HCT116 (cell line): Measurements from ENCODE around the gene HMCN1. TPM values are rescaled to one million over a fixed set of nuclear protein-coding genes. Genes with fewer than 3 reads are reported as not detected.

Source experiments
- ATAC-seq: fragments of 200-7000 bp; cut with Tn5 transposase; 2 replicates; pipeline ENCODE4 v1.9.1; 2020; ENCODE audit warnings: mild to moderate bottlenecking, moderate library complexity
- BruUV-seq: library from RNA; stranded (reverse); fragments of 400-500 nt; replicated peaks from 2 replicates; lab custom pipeline; 2021; lab: Mats Ljungman, UMichigan
- CTCF ChIA-PET: fragments of 300-600 bp; sonication (Branson Sonifier 250); formaldehyde crosslinking; loops from one replicate; lab custom pipeline; 2021; ENCODE audit warnings: antibody characterized with exemption; lab: Charles Lee
- POLR2A ChIA-PET: fragments of 300-600, 350-600 bp; sonication (Branson Sonifier 250); formaldehyde crosslinking; loops from one replicate; lab custom pipeline; 2021; ENCODE audit warnings: antibody characterized with exemption; lab: Charles Lee
- RAD21 ChIA-PET, 2 experiments: fragments of 300-600 bp; sonication (Branson Sonifier 250); formaldehyde crosslinking; loops; one replicate each; lab custom pipeline; 2023; ENCODE audit warnings: low total read pairs in 2 of 2; ENCODE audit not compliant: uncharacterized antibody in 2 of 2, unreplicated experiment in 2 of 2, low non-redundant PET in 1 of 2; lab: Charles Lee
- DNase-seq: peaks from one replicate; pipeline ENCODE4 v3.0.0-alpha.2; 2010; ENCODE audit warnings: low read depth, low spot score
- H2AFZ ChIP-seq: fragments of 200-600 bp; shearing (Covaris generic), sonication (generic); 2 replicates; pipeline ENCODE4 v1.6.1; 2017; ENCODE audit warnings: low read depth, mixed run types, mixed read lengths, antibody characterized with exemption, low read length; ENCODE audit not compliant: poor library complexity, severe bottlenecking
- H3K27ac ChIP-seq: 2 replicates; pipeline ENCODE4 v1.5.1; 2012; ENCODE audit warnings: low read depth, low read length
- H3K27me3 ChIP-seq: fragments of 200-600 bp; sonication (generic); 2 replicates; pipeline ENCODE4 v1.6.1; 2016; ENCODE audit warnings: mixed run types, low read length, mixed read lengths; ENCODE audit not compliant: insufficient read depth
- H3K36me3 ChIP-seq, 2 experiments: fragments of 200-500 bp in 1 of 2; fragments of 200-600 bp in 1 of 2; sonication (Bioruptor generic) in 1 of 2; sonication (generic) in 1 of 2; 2 replicates each; pipeline versions ENCODE4 v1.5.1 to v1.6.1; 2014 to 2016; ENCODE audit warnings: low read length in 2 of 2, inconsistent platforms in 1 of 2, mixed read lengths in 1 of 2, mixed run types in 1 of 2; ENCODE audit not compliant: insufficient read depth in 2 of 2, control insufficient read depth in 1 of 2
- H3K4me1 ChIP-seq, 2 experiments: fragments of 200-600 bp in 1 of 2; sonication (generic) in 1 of 2; 2 replicates each; pipeline versions ENCODE4 v1.5.1 to v1.6.1; 2012 to 2017; ENCODE audit warnings: low read length in 2 of 2, inconsistent platforms in 1 of 2, mild to moderate bottlenecking in 1 of 2, mixed read lengths in 1 of 2, mixed run types in 1 of 2, moderate library complexity in 1 of 2; ENCODE audit not compliant: insufficient read depth in 2 of 2, control insufficient read depth in 1 of 2
- H3K4me2 ChIP-seq: fragments of 200-600 bp; sonication (generic); 2 replicates; pipeline ENCODE4 v1.6.1; 2017; ENCODE audit warnings: mixed run types, low read length, mixed read lengths
- H3K4me3 ChIP-seq, 2 experiments: fragments of 200-600 bp in 1 of 2; sonication (generic) in 1 of 2; replicated peaks in 1 of 2; 2 replicates each; pipeline ENCODE4 v1.5.1; 2011 to 2016; ENCODE audit warnings: low read length in 2 of 2, control low read depth in 1 of 2, low read depth in 1 of 2, mild to moderate bottlenecking in 1 of 2, mixed read lengths in 1 of 2, mixed run types in 1 of 2
- H3K79me2 ChIP-seq: fragments of 200-600 bp; sonication (generic); 2 replicates; pipeline ENCODE4 v1.6.1; 2017; ENCODE audit warnings: mild to moderate bottlenecking, mixed run types, low read length, moderate library complexity, mixed read lengths; ENCODE audit not compliant: insufficient read depth
- H3K9ac ChIP-seq: fragments of 200-600 bp; sonication (generic); 2 replicates; pipeline ENCODE4 v1.6.1; 2016; ENCODE audit warnings: low read length, mixed read lengths
- H3K9me2 ChIP-seq: fragments of 200-600 bp; sonication (generic), shearing (Covaris generic); 2 replicates; pipeline ENCODE4 v1.6.1; 2017; ENCODE audit warnings: mixed run types, mild to moderate bottlenecking, moderate library complexity; ENCODE audit not compliant: insufficient read depth
- H3K9me3 ChIP-seq, 2 experiments: fragments of 200-500 bp in 1 of 2; fragments of 200-600 bp in 1 of 2; sonication (Bioruptor generic) in 1 of 2; sonication (generic) in 1 of 2; 2 replicates each; pipeline ENCODE4 v1.6.1; 2014 to 2017; ENCODE audit warnings: low read length in 2 of 2, mixed read lengths in 2 of 2, inconsistent platforms in 1 of 2, low read depth in 1 of 2, mild to moderate bottlenecking in 1 of 2, mixed run types in 1 of 2, moderate library complexity in 1 of 2; ENCODE audit not compliant: control insufficient read depth in 1 of 2, insufficient read depth in 1 of 2
- H4K20me1 ChIP-seq: fragments of 200-600 bp; sonication (generic), shearing (Covaris generic); 2 replicates; pipeline ENCODE4 v1.6.1; 2017; ENCODE audit warnings: mixed run types, mild to moderate bottlenecking, moderate library complexity; ENCODE audit not compliant: insufficient read depth
- CBX3 ChIP-seq: IDR thresholded peaks from 2 replicates; pipeline ENCODE4 v1.6.1; 2012; ENCODE audit warnings: low read depth
- CEBPB ChIP-seq: IDR thresholded peaks from 2 replicates; pipeline ENCODE4 v1.6.1; 2012; ENCODE audit warnings: low read depth
- EGR1 ChIP-seq: IDR thresholded peaks from 2 replicates; pipeline ENCODE4 v1.6.1; 2012; ENCODE audit warnings: low read depth
- FOSL1 ChIP-seq: IDR thresholded peaks from 2 replicates; pipeline ENCODE4 v1.6.1; 2012; ENCODE audit warnings: low read depth
- JUND ChIP-seq: IDR thresholded peaks from 2 replicates; pipeline ENCODE4 v1.6.1; 2012
- POLR2A ChIP-seq: IDR thresholded peaks from 2 replicates; pipeline ENCODE4 v1.7.0; 2011; ENCODE audit warnings: borderline replicate concordance; ENCODE audit not compliant: insufficient read depth, insufficient read length; ENCODE audit errors: extremely low read depth
- POLR2AphosphoS5 ChIP-seq: IDR thresholded peaks from 2 replicates; pipeline ENCODE4 v1.6.1; 2011; ENCODE audit warnings: mild to moderate bottlenecking, low read depth, low read length, moderate library complexity
- RAD21 ChIP-seq: IDR thresholded peaks from 2 replicates; pipeline ENCODE4 v1.6.1; 2012; ENCODE audit warnings: low read depth, mild to moderate bottlenecking
- SIN3A ChIP-seq: IDR thresholded peaks from 2 replicates; pipeline ENCODE4 v1.6.1; 2012; ENCODE audit warnings: low read depth
- SP1 ChIP-seq: IDR thresholded peaks from 2 replicates; pipeline ENCODE4 v1.6.1; 2012; ENCODE audit warnings: low read depth
- SRF ChIP-seq: IDR thresholded peaks from 2 replicates; pipeline ENCODE4 v1.6.1; 2012; ENCODE audit warnings: low read depth
- YY1 ChIP-seq: IDR thresholded peaks from 2 replicates; pipeline ENCODE4 v1.6.1; 2011; ENCODE audit warnings: low read length, low read depth, moderate library complexity, mild to moderate bottlenecking; ENCODE audit not compliant: insufficient replicate concordance; ENCODE audit errors: extremely low read depth
- ZFX ChIP-seq: fragments of 450-650 bp; IDR thresholded peaks from 2 replicates; pipeline ENCODE4 v1.6.1; 2017
- ZNF274 ChIP-seq: fragments of 200-500 bp; sonication (Bioruptor generic); IDR thresholded peaks from 2 replicates; pipeline ENCODE4 v1.6.1; 2014; ENCODE audit warnings: mild to moderate bottlenecking, low read depth, low read length, inconsistent platforms
- intact Hi-C: fragments of 100-400 bp; cut with micrococcal nuclease; formaldehyde crosslinking; loops from 2 replicates; pipeline ENCODE4 v1.10.0; 2022
- total RNA-seq: library from RNA; stranded (reverse); gene quantifications from one replicate; pipeline ENCODE4 v1.2.1, GENCODE V29; 2021; ENCODE audit not compliant: unreplicated experiment
- TF ChIP-seq, protein P1 (sequence below): IDR thresholded peaks from 2 replicates; pipeline ENCODE4 v1.6.1; 2012; ENCODE audit warnings: low read depth
- TF ChIP-seq, protein P2 (sequence below): IDR thresholded peaks from 2 replicates; pipeline ENCODE4 v1.6.1; 2012
- TF ChIP-seq, protein P3 (sequence below): IDR thresholded peaks from 2 replicates; pipeline ENCODE4 v1.6.1; 2011; ENCODE audit warnings: mild to moderate bottlenecking, low read length, moderate library complexity; ENCODE audit not compliant: insufficient replicate concordance; ENCODE audit errors: extremely low read depth

Gene HMCN1
- total RNA-seq, 1 experiment from 2014 or later, result 0.59 TPM

DNA sequence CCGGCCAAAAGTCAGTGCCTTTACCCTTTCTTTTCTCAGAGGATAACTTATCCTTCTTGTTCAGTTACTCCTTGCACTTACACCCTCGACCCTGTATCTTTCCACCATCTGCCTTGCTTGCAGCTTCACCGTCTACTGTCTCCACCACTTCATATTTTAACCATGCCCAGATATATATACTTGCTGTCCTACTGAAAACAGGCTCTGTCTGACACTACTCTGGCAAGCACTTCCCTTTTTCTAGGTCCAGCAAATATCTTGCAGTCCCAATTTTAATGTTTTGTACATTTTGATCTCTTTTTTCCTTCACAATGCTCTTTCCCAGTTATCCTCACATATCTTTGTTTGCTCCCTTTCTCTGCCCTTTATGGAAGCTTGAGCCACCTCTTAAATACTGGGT lies 332.2 kb downstream of the HMCN1 start:
- POLR2A ChIA-PET, result no interaction called here
- TF ChIP-seq JUND (no peak), SRF (no peak), CBX3 (no peak), SP1 (no peak), EGR1 (no peak), SIN3A (no peak)
- no peak overlapping the region for H2AFZ ChIP-seq
- no peaks in the 10 kb centered on the region for H3K9me3 ChIP-seq
- H3K27ac ChIP-seq, result no peak overlapping the region
- no peaks in the 10 kb centered on the region for H4K20me1 ChIP-seq
- no peaks in the 10 kb centered on the region for H3K9me2 ChIP-seq
- ATAC-seq, result no peak
- DNase-seq, result no peak
- no peaks in the 10 kb centered on the region for H3K36me3 ChIP-seq
- no peak overlapping the region for H3K9ac ChIP-seq
- no TSS peak for BruUV-seq
- no peak overlapping the region for H3K4me3 ChIP-seq
- no peaks in the 10 kb centered on the region for H3K79me2 ChIP-seq
- H3K27me3 ChIP-seq, result no peaks in the 10 kb centered on the region
- RAD21 ChIA-PET, result no interaction called here
- CTCF ChIA-PET, result no interaction called here
- intact Hi-C loops, result no loop called here
- H3K4me2 ChIP-seq, result no peak overlapping the region
- no peaks in the 10 kb centered on the region for H3K4me1 ChIP-seq

DNA sequence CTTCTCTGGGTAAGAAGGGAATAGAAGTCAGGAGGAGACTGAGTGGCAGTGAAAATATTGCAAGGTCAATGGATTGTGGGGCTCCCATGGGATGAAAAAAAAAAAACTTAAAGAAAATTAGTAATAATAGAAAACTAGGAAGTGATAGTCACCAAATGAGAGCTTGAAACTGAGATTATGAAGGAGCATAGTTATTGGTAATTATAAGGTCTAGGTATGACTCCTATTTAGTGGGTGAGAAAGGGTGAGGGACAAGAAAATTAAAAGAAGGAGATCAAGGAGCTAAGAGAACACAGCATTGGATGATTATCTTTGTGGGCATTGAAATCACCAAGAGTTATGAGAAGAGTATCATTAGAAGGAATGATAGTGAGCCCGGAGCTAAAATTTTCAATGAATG lies 339.5 kb downstream of the HMCN1 start:
- Histone ChIP-seq H3K9ac (no peak overlapping the region), H3K79me2 (no peaks in the 10 kb centered on the region), H3K4me1 (no peaks in the 10 kb centered on the region), H3K27me3 (no peaks in the 10 kb centered on the region), H2AFZ (no peak overlapping the region), H3K36me3 (no peaks in the 10 kb centered on the region), H3K27ac (no peak overlapping the region), H4K20me1 (no peaks in the 10 kb centered on the region), H3K4me3 (no peak overlapping the region), H3K9me2 (no peaks in the 10 kb centered on the region), H3K4me2 (no peak overlapping the region), H3K9me3 (no peaks in the 10 kb centered on the region)
- ChIA-PET POLR2A (no interaction called here), RAD21 (no interaction called here), CTCF (no interaction called here)
- no TSS peak for BruUV-seq
- DNase-seq (no peak), ATAC-seq (no peak)
- TF ChIP-seq YY1, result no peak
- no peak for TF ChIP-seq ZFX
- no peak for TF ChIP-seq CEBPB
- no peak for TF ChIP-seq POLR2A
- TF ChIP-seq EGR1, result no peak
- no peak for TF ChIP-seq POLR2AphosphoS5
- TF ChIP-seq, protein P1, sequence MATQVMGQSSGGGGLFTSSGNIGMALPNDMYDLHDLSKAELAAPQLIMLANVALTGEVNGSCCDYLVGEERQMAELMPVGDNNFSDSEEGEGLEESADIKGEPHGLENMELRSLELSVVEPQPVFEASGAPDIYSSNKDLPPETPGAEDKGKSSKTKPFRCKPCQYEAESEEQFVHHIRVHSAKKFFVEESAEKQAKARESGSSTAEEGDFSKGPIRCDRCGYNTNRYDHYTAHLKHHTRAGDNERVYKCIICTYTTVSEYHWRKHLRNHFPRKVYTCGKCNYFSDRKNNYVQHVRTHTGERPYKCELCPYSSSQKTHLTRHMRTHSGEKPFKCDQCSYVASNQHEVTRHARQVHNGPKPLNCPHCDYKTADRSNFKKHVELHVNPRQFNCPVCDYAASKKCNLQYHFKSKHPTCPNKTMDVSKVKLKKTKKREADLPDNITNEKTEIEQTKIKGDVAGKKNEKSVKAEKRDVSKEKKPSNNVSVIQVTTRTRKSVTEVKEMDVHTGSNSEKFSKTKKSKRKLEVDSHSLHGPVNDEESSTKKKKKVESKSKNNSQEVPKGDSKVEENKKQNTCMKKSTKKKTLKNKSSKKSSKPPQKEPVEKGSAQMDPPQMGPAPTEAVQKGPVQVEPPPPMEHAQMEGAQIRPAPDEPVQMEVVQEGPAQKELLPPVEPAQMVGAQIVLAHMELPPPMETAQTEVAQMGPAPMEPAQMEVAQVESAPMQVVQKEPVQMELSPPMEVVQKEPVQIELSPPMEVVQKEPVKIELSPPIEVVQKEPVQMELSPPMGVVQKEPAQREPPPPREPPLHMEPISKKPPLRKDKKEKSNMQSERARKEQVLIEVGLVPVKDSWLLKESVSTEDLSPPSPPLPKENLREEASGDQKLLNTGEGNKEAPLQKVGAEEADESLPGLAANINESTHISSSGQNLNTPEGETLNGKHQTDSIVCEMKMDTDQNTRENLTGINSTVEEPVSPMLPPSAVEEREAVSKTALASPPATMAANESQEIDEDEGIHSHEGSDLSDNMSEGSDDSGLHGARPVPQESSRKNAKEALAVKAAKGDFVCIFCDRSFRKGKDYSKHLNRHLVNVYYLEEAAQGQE, result no peak
- TF ChIP-seq SRF, result no peak
- TF ChIP-seq ZNF274, result no peak
- no peak for TF ChIP-seq SP1
- TF ChIP-seq JUND, result no peak
- TF ChIP-seq, protein P2, sequence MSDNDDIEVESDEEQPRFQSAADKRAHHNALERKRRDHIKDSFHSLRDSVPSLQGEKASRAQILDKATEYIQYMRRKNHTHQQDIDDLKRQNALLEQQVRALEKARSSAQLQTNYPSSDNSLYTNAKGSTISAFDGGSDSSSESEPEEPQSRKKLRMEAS, result no peak
- TF ChIP-seq, protein P3, sequence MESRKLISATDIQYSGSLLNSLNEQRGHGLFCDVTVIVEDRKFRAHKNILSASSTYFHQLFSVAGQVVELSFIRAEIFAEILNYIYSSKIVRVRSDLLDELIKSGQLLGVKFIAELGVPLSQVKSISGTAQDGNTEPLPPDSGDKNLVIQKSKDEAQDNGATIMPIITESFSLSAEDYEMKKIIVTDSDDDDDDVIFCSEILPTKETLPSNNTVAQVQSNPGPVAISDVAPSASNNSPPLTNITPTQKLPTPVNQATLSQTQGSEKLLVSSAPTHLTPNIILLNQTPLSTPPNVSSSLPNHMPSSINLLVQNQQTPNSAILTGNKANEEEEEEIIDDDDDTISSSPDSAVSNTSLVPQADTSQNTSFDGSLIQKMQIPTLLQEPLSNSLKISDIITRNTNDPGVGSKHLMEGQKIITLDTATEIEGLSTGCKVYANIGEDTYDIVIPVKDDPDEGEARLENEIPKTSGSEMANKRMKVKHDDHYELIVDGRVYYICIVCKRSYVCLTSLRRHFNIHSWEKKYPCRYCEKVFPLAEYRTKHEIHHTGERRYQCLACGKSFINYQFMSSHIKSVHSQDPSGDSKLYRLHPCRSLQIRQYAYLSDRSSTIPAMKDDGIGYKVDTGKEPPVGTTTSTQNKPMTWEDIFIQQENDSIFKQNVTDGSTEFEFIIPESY, result no peak
- TF ChIP-seq RAD21, result no peak
- TF ChIP-seq FOSL1, result no peak
- intact Hi-C loops, result no loop called here
